ENCODE measurements around the gene PRIM1. TPM values are rescaled to one million over a fixed set of nuclear protein-coding genes. Genes with fewer than 3 reads are reported as not detected.

Gene PRIM1
- total RNA-seq, 2 donors from 2014 or later, result 9.0 to 14.5 TPM

- Histone ChIP-seq H3K27ac (peak overlapping the region; percentile 73 to 74), H3K4me3 (no peak overlapping the region), H3K36me3 (no peaks in the 10 kb centered on the region), H3K4me1 (replicated peaks) (peaks cover 6% of the 10 kb centered on the region), H3K9me3 (no peaks in the 10 kb centered on the region), H3K27me3 (replicated peaks; ENCODE audit: insufficient read depth) (no peaks in the 10 kb centered on the region)
- no peak for TF ChIP-seq CTCF (IDR thresholded peaks at IDR 0.05)
- TF ChIP-seq POLR2AphosphoS5 (IDR thresholded peaks at IDR 0.05), result peak; percentile 92
- TF ChIP-seq POLR2A (IDR thresholded peaks at IDR 0.05), result no peak
- intact Hi-C loops (cut with DNase I), result loop anchor here (5.0 kb wide), 1 partner anchor 479 kb away; no protein-coding TSS in a partner anchor
- 56% methylated on average over 5 of the region's 5 CpGs for WGBS
- peak; percentile 79 for DNase-seq (ENCODE audit: low spot score)
Observed at GRCh38 chr12:56768424-56768823, 16.3 kb upstream of the PRIM1 start.

- H3K4me1 ChIP-seq (replicated peaks), result peaks cover 6% of the 10 kb centered on the region
- no peaks in the 10 kb centered on the region for H3K36me3 ChIP-seq
- H3K9me3 ChIP-seq, result no peaks in the 10 kb centered on the region
- 77% methylated on average over 6 of the region's 6 CpGs for WGBS
- no peaks in the 10 kb centered on the region for H3K27me3 ChIP-seq (replicated peaks; ENCODE audit: insufficient read depth)
- no peak overlapping the region for H3K4me3 ChIP-seq
- H3K27ac ChIP-seq, result peak overlapping the region in 1 of 2 donors; percentile 56
- intact Hi-C loops (cut with DNase I), result loop anchor here (5.0 kb wide), 1 partner anchor 481 kb away; no protein-coding TSS in a partner anchor
- no peak for TF ChIP-seq CTCF (IDR thresholded peaks at IDR 0.05)
- TF ChIP-seq POLR2AphosphoS5 (IDR thresholded peaks at IDR 0.05), result no peak
- no peak for TF ChIP-seq POLR2A (IDR thresholded peaks at IDR 0.05)
- DNase-seq (ENCODE audit: low spot score), result no peak
Observed at GRCh38 chr12:56766535-56766934, 14.4 kb upstream of the PRIM1 start.

- Histone ChIP-seq H3K4me3 (peak overlapping the region in 1 of 2 donors; percentile 10), H3K27me3 (replicated peaks; ENCODE audit: insufficient read depth) (no peaks in the 10 kb centered on the region), H3K9me3 (no peaks in the 10 kb centered on the region), H3K27ac (peak overlapping the region; percentile 34 to 57), H3K4me1 (replicated peaks) (peaks cover 6% of the 10 kb centered on the region), H3K36me3 (no peaks in the 10 kb centered on the region)
- DNase-seq (ENCODE audit: low spot score), result no peak
- 60% methylated on average over 5 of the region's 5 CpGs for WGBS
- intact Hi-C loops (cut with DNase I), result loop anchor here (2.0 kb wide), 1 partner anchor 223 kb away; no protein-coding TSS in a partner anchor
- TF ChIP-seq POLR2AphosphoS5 (IDR thresholded peaks at IDR 0.05) (peak; percentile 67), POLR2A (IDR thresholded peaks at IDR 0.05) (no peak), CTCF (IDR thresholded peaks at IDR 0.05) (no peak)
Observed at GRCh38 chr12:56763753-56764657, 11.9 kb upstream of the PRIM1 start.

- TF ChIP-seq CTCF (IDR thresholded peaks at IDR 0.05) (no peak), POLR2AphosphoS5 (IDR thresholded peaks at IDR 0.05) (no peak), POLR2A (IDR thresholded peaks at IDR 0.05) (no peak)
- Histone ChIP-seq H3K9me3 (no peaks in the 10 kb centered on the region), H3K27me3 (replicated peaks; ENCODE audit: insufficient read depth) (no peaks in the 10 kb centered on the region), H3K27ac (no peak overlapping the region), H3K36me3 (no peaks in the 10 kb centered on the region), H3K4me1 (replicated peaks) (no peaks in the 10 kb centered on the region), H3K4me3 (no peak overlapping the region)
- 81% methylated on average over 2 of the region's 2 CpGs for WGBS
- intact Hi-C loops (cut with DNase I), result loop anchor here (2.0 kb wide), 1 partner anchor 225 kb away; no protein-coding TSS in a partner anchor
- no peak for DNase-seq (ENCODE audit: low spot score)
Observed at GRCh38 chr12:56761812-56762211, 9.7 kb upstream of the PRIM1 start.

All from prostate gland (tissue), 2 donors.